AG20443 (cell line): ENCODE results near the gene MYOF.
"Not testable (repeated sequence)": the region's sequence is repeated elsewhere in the genome, so short reads cannot be mapped to it uniquely, and the experiment has no call there.

Experiments
- DNase-seq: peaks from one replicate; pipeline ENCODE4 v3.0.0; 2012; ENCODE audit warnings: low spot score, mixed read lengths

Gene MYOF

DNA sequence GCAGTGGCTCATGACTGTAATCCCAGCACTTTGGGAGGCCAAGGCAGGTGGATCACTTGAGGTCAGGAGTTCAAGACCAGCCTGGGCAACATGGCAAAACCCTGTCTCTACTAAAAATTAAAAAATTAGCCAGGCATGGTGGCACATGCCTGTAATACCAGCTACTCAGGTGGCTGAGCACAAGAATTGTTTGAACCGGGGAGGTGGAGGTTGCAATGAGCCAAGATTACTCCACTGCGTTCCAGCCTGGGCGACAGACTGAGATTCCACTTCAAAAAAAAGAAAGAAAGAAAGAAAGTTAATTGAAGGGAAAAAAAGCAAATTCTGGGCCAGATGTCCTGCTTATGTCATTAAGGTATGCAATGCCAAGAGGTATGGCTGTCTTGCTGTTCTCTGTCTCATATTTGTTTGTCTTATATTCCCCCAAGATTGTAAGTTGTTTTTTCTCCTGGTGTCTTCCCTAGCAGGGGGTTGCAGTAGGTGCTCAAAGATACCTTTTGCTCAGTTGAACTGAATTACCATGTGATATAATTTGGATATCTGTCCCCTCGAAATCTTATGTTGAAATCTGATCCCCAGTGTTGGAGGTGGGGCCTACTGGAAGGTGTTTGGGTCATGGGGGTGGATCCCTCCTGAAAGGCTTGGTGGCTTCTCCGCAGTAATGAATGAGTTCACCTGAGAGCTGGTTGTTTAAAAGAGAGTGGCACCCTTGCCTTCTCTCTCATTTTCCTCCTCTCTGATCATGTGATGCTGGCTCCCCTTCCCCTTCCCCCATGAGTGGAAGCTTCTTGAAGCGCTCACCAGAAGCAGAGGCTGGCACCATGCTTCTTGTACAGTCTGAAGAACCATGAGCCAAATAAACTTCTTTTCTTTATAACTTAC lies 60.9 kb downstream of the MYOF start:
- no peak for DNase-seq

DNA sequence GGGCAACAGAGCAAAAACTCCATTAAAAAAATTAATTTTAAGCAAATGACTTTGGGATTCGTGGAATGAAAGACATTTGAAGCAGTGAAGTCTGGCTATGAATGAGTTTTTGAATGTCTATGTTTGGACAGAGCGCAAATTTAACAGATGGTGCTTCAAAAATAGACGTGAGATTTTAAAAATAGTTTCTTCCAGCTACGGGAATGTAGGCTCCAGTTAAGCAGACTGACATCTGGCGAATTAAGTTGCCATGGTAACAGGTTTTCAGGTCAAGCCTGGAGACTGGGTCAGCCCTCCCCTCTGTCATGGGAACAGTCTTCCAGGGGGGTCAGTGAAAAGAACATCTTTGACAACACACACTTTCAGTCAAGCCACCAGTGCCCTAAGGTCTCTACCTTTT lies 62.0 kb downstream of the MYOF start:
- no peak for DNase-seq

DNA sequence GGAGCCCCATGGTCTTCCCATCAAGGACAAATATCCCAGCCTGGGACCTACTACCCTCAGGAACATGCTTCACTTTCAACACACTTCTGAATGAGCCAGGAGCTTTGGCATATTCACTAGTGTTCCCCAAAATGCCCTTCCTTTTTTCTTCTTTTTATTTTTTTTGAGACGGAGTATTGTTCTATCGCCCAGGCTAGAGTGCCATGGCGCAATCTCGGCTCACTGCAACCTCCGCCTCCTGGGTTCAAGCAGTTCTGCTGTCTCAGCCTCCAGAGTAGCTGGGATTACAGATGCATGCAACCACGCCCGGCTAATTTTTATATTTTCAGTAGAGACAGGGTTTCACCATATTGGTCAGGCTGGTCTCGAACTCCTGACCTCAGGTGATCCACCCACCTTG lies 63.1 kb downstream of the MYOF start:
- not testable (repeated sequence) for DNase-seq

DNA sequence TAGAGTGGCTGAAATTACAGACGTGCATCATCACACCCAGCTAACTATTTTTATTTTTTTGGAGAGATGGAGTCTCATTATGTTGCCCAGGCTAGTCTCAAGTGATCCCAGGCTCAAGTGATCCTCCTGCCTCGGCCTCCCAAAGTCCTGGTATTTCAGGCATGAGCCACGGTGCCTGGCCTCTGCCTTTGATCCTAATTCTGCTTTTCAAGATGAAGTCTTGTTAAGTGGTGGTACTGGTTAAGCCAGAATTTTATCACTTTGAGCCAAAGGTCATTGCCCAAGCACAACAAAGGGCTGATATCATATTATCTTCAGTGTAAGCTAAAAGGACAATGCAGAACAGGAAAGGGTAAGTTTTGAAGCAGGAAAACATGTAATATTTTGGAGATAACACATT lies 64.2 kb downstream of the MYOF start:
- DNase-seq, result no peak

DNA sequence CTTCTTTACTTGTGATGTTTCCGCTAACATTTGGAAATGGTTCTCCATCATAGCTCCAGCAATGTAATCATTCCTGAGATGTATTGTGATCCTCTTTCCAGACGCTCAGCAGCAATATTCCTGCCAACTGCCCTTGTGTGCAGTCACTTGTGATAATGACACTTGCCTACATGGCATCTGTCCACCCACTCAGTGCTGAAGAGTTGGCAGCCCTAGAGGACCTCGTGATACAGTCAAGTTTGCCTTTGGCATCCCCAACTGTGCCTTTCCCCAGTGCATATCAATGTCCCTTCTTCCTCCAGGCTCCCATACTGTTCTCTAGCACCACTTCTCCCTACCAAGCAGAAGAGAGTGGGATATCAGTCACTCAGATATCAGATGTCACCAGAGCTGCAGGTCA lies 64.9 kb downstream of the MYOF start:
- DNase-seq, result no peak

DNA sequence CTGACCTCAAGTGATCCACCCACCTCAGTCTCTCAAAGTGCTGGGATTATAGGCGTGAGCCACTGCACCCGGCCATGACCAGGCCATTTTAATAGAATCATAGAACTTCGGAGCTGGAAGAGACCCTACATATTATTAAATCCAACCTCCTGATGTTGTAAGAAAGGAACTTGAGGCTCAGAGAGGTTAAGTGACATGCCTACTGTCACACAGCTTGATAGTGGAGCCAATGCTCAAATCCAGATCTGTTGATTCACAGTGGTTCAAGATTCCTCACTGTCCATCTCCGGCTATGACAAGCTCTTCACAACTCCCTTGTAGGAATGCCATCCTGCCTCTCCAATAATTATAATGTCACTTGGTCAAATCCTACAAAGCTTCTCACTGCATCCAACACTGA lies 65.3 kb downstream of the MYOF start:
- no peak for DNase-seq

DNA sequence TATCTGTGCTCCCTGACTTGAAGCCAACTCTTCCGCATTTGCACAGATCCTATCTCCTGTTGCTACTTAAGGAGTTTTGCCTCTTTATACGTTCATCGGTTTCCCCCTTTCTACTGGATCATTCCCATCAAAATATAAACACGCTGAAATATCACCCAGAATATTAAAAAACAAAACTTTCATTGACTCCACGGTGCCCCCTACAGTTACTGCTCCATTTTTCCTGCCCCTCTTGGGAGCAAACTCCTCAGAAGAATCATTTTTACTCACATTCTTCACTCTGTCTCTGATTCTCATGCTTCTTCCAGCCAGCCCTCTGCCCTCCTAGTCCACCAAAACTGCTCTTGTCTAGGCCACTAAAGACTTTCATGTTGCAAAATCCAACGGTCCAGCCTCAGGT lies 66.4 kb downstream of the MYOF start:
- DNase-seq, result no peak

DNA sequence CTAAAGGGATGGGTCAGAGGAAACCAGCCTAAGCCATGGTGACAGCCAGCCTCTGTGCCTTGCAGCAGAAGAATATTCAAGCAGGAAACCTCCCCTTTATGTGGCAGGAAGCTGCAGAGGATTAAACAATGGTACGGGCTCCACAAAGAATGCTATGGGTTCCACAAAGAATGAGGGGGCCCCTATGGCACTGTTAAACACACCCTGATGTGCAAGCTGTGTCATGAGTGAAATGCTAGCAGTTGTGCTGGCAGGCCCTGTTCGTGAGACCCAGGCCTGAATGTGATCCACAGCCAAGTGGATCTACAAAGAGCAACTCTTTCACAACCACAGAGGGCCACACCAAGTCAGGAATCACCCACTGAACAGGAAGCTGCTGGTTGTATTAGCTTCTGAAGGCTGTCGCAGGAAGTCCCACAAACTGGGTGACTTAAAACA lies 68.9 kb downstream of the MYOF start:
- DNase-seq, result no peak

DNA sequence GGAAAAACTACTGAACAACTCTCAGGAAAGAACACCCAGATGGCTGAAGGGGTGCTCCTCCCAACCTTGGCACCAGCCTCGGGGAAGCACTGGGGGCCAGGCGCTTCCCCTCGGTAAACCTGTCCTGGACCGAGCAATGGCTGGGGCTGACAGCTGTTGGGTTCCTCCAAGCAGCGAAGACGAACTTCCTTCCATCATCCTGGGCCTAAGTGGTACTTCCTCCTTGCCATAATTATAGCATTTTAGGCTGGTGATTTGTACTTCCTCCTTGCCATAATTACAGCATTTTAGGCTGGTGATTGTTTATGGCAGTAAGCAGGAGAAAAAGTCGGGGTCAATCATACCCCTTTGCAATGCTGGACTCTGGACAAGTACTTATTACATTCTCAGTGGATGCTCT lies 69.3 kb downstream of the MYOF start:
- no peak for DNase-seq

DNA sequence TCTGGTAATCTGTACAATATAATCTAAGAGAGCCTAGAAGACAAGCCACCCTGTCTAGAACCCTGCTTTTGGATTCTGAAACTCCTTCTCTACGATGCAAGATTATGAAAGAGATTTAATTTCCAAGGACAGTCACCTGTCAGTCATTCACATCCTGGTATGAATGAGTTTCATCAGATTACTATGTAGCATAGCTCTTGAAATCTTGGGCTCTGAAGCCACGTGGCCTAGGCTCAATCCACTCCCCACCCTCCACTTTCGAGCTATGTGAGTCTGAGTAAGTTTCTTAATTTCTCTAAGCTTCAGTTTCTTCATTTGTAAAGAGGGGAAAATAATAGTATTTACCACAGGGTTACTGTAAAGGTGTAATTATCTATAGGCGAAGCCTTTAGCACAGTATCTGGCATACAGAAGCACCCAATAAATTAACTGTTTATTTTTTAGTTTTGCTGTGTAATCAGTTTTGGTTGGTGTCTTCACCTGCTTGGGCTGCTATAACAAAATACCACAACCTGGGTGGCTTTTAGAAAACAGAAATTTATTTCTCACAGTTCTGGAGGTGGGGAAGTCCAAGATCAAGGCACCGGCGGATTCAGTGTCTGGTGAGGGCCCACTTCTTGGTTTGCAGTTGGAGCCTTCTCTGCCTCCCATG lies 71.3 kb downstream of the MYOF start:
- DNase-seq, result no peak

DNA sequence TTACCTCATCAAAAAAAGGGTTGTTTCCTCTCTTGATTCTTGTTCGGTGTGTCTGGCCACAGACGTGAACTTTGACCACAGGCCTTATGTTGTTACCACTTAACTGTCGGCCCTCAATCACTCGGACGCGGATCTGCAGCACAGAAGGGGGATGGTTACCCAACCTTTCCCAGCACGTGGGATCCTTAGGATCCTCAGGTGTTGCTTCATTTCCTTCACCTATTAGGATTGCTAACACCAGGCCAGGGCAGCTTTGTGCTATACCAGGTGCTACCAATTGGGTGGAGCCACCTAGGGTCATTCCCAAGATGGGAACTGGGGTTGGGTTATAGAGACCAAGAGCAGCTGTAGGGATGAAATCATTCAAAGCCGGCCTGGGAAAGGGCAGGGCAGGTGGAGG lies 73.4 kb downstream of the MYOF start:
- no peak for DNase-seq

DNA sequence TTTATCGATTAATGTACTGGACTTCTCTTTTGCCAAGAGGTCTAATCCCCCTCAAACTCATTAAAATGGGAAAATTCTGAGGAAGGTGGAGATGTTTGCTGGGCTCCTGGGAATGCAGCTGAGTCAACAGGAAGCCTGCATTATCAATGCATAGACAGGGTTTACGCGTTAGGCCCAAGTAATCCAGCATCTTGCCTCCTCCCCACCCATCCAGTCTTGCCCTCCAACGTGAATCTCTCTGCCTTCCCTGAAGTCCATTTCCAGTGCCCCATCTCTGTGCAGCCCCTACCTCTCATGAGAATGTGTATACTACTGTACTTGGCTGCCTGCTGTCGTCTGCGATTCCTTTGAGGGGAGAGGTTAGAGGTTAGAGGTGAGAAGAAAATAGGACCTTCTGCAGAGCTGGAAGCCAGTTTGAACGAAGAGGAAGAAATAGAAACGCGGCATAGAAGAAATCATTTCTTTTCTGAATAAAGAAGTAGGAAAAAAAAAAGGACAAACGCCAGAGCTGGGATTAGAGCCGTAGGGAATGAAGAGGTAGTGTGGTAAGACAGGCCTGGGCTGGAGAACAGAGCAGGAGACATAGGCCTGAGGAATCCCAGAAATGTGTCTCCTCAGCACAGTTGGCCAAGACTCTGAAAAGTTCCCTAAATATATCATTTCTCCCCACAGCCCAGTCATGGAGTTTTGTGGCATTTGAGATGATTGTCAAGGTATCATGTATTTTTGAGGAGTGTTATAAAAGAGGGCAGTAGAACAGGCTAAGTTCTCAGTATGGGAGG lies 75.6 kb downstream of the MYOF start:
- DNase-seq, result peak; percentile 26

DNA sequence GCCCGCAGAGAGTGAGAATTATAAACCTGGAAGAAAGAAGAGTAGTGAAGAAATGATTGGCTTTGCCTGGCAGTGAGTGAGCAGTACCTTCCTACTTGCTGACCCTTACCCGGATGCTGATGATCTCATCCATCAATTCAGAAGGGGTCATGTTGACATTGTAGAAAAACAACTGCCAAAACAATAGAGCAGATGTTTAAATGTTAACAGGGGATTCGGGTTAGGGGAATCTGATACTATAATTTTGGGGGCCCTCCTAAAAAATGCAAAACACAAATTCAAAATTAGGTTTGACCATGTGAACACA lies 78.1 kb downstream of the MYOF start:
- no peak for DNase-seq

DNA sequence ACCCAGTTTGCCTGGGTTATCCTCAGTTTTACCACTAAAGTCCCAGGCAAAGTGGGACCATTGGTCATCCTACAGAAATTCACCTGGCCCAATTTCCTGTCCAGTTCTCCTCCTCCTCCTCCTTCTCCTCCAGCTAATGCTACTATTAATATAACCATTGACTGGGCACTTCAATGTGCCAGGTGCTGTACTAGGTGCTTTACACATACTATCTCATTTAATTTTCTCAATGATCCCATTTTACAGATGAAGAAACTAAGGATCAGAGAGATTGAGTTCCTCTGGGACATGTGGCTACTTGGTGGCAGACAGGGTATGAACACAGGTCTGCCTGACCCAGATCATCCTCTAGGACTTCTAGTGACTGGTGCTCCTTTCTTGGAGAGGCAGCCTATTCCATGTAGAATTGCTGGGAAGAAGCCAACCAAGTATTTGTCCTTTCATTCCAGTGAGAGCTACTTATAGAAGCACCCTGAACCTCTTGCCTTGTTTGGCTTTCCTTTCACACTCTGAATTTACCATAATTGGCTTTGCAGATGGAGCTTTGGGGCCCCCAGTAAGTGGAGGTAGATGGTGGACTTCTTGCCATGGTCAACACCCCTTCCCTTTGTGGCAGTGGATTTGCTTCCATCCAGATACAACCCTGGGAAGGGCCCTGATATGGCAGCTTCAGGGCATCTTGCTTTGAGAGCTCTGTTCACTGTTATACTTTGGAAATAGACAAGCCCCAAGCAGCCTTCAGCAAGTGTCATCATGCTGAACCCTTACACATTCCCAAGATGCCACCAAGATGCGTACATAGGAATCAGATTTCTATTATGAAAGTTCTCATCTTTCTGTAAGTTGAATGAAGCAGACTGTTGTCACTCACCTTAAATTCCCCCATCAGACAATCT lies 78.7 kb downstream of the MYOF start:
- no peak for DNase-seq

DNA sequence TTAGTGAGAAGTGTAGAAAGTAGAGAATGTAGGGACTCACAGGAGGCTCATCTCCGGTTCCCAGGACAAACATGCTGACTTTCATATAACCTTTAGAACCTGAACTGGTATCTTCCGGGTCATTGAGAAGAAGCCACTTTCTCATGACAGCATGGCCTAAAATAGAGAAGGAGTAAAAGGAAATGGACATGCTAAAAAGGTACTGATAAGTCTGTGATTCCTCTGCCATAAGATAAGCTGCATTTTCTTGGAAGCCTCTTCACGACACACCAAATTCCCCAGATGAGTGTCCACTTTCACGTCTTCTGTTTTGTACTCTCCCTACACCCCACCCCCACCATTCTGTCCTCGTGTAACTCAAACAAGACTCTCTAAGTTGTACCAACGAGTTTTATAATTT lies 79.9 kb downstream of the MYOF start:
- no peak for DNase-seq

DNA sequence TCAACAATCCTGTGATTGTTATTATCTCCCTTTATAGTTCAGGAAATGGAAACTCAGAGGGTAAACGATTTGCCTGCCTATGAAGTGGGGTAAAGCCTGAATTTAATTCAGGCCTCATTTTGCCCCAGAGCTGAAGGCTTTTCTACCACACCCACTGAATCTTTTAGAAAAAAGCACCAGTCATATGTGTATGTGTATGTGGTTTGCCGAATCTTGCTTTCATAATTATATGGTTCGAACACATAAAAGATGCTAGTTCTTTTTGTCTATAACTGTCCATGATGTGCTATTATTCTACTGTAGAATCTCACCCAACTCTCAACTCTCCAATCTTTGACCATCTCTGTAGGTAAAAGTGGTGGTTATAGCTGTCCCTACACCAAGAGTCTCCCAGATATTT lies 83.6 kb downstream of the MYOF start:
- no peak for DNase-seq

DNA sequence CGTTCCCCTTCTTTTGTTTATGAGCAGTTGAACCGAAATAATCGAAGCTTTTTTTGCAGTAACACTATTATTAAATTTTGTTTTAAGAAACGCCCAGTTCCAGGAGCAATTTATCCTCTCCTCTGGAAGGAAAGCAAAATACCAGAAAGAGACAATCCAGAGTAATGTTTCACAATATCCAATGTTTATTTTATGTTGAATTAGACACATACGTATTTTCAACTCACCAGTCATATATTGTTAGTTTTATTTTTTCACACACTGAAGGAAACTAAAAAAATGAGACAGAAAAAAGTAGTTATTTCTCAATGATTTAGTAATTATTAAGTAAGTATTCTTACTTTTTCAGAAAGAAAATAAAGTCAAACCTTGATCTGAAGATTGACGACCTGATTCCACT lies 85.1 kb downstream of the MYOF start:
- DNase-seq, result no peak

DNA sequence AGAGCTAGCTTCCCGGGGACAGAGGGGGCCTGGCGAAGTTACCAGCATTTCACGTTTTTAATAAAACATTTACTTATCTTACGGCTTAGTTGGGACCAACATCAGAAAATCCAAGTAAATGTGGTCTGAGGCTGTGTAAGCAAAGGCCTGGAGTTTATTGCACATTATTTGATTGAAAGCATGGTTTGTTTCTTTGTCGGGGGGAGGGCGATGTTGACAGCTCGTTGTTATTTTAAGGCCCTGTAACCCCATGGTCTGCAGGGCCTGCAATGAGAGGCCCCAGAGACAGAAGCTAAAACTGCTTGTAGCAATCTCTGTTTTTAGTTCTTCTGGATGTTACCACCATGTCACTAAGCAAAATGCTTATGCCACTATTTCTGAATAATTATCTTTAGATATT lies 88.9 kb downstream of the MYOF start:
- DNase-seq, result no peak

DNA sequence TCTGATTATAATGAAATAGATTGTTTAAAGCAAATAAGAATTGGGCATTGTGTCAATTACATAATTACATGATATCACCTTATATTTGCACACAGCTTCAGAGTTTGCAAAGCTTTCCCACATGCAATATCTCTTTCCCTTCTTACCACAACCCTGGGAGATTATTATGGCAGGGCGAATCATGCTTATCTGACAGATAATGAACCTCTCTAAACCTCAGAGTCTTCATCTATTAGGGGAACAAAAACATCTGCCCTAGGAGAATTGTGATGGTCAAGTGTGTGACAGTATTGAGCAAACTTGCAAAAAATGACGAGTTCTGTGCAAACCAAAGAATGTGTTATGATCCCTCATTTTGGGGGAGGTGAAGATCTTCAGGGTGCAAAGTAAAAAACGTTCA lies 90.0 kb downstream of the MYOF start:
- DNase-seq, result no peak

DNA sequence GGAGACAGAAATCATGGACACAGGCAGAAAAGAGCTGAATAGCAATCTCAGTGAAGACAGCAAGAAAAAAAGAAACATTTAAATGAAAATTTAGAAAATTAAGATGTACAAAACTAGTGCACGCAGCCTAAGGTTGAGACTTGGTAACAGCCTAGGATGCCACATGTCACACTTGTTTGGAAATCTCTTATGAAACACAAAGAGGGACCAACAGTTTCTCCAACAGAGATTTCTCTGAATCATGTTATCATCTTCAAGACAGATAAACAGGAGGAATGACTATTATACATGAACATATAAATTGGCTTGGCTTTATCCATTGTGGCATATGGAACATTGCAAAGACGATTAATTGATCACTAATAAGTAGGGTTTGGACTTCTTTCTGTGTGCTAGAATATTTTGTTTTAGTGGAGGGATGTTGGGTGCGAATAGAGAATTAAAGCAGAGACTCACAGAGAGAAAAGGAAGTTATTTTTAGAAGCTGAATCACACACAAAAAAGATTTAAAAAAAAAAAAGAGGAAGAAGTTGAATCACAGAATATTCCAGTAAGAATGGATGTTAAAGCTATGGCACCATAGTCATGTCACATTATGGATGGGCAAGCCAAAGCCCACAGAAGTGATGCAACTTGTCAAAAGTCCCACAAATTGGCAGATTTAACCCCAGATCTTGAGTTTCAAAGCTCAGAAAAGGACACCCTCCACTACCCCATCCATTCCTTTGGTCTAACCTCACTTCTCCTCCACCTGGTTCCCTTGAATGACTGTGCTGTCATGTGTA lies 91.6 kb downstream of the MYOF start:
- DNase-seq, result no peak

DNA sequence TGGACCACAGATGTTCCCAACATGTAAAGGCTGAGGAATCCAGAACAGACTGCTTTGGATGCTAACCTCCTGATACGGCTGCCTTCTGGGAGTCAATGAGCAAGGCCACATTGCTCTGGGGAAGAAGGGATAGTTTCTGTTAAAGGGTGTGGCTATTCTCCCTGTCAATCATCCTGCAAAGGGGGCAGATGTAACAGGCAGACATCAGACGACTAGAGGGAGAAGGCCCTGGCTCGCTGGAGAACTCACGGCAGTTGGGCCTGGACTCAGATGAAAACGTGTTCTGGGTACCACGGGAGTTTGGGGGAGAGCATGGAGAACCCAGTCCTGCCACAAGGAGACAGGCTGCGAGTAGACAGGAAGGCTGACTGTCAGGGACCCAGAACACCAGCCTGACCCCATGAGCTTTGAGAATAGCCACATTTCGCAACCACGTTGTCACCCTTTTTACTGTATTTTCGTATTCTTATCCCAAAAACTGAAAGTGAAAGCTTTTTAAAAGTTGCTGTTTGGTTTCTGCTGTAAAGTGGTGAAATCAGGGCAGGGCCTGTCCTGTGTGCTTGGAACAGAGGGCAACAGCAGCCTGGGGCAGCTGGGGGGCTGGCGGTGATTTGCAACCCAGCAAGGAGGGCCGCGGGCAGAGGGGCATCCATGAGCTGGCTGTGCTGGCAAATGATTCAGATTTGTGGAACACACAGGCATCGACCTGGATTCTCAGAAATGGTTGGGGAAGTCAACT lies 95.3 kb downstream of the MYOF start:
- peak; percentile 52 for DNase-seq
